ENCODE results near the gene ZBTB26. TPM values are rescaled to one million over a fixed set of nuclear protein-coding genes. Genes with fewer than 3 reads are reported as not detected.
"Not testable (repeated sequence)": the region's sequence is repeated elsewhere in the genome, so short reads cannot be mapped to it uniquely, and the experiment has no call there.

Gene ZBTB26
- total RNA-seq, 4 donors from 2014 or later: 3.2 to 18.2 (median 6.1) TPM

GRCh38 chr9:122923947-122924346, 7.4 kb downstream of the ZBTB26 start:
- Histone ChIP-seq H3K36me3 (peaks cover 0 to 16% (median 0%) of the 10 kb centered on the region in 3 donors), H3K4me1 (no peaks in the 10 kb centered on the region), H3K4me3 (no peak overlapping the region), H3K9me3 (no peaks in the 10 kb centered on the region), H3K27me3 (no peaks in the 10 kb centered on the region), H3K27ac (no peak overlapping the region)
- TF ChIP-seq POLR2A (IDR thresholded peaks at IDR 0.05): no peak
- no peak for TF ChIP-seq CTCF (IDR thresholded peaks at IDR 0.05)
- DNase-seq: no peak

DNA sequence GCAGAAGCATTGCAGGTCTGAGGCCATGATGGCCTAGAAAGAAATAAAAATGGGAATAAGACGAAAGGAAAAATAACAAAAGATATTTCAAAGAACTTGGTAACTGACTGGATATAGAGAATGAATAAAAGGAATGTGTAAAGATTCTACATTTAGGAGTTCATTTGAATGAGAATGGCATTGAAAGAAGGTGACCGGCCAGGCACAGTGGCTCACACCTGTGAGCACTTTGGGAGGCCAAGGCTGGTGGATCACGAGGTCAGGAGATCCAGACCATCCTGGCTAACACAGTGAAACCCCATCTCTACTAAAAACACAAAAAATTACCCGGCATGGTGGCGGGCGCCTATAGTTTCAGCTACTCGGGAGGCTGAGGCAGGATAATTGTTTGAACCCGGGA, 8.6 kb downstream of the ZBTB26 start:
- no peak overlapping the region for H3K27ac ChIP-seq
- no peak overlapping the region for H3K4me3 ChIP-seq
- H3K27me3 ChIP-seq: no peaks in the 10 kb centered on the region
- DNase-seq: no peak
- TF ChIP-seq CTCF (IDR thresholded peaks at IDR 0.05) (no peak), POLR2A (IDR thresholded peaks at IDR 0.05) (no peak)
- no peaks in the 10 kb centered on the region for H3K4me1 ChIP-seq
- H3K36me3 ChIP-seq: peaks cover 0 to 20% (median 0%) of the 10 kb centered on the region in 3 donors
- H3K9me3 ChIP-seq: no peaks in the 10 kb centered on the region

GRCh38 chr9:122918310-122918709, 13.0 kb downstream of the ZBTB26 start:
- DNase-seq: no peak
- H3K27ac ChIP-seq: no peak overlapping the region

GRCh38 chr9:122912964-122913673, 18.2 kb downstream of the ZBTB26 start, which contains the start of gene ZBTB6:
Gene ZBTB6 (minus strand): TSS chr9:122913323. CDS start chr9:122912072, 1,251 bp downstream.
- no peaks in the 10 kb centered on the region for H3K27me3 ChIP-seq
- TF ChIP-seq CTCF (IDR thresholded peaks at IDR 0.05): no peak
- peak; percentile 36 for TF ChIP-seq POLR2A (IDR thresholded peaks at IDR 0.05)
- H3K27ac ChIP-seq: peak within 1 kb of the TSS; percentile 70 to 84 (median 82)
- no peaks in the 10 kb centered on the region for H3K9me3 ChIP-seq
- H3K36me3 ChIP-seq: peaks cover 0 to 23% (median 0%) of the 10 kb centered on the region in 3 donors
- H3K4me1 ChIP-seq: peaks cover 0 to 13% (median 4%) of the 10 kb centered on the region in 4 donors
- peak within 1 kb of the TSS; percentile 51 to 80 (median 63) for H3K4me3 ChIP-seq
- peak; percentile 75 to 87 (median 77) for DNase-seq

More at GRCh38 chr9:122918310-122918709, 13.0 kb downstream of the ZBTB26 start:
- Histone ChIP-seq H3K27me3 (no peaks in the 10 kb centered on the region), H3K9me3 (no peaks in the 10 kb centered on the region), H3K4me3 (no peak overlapping the region), H3K4me1 (peaks cover 0 to 3% (median 0%) of the 10 kb centered on the region in 4 donors), H3K36me3 (peaks cover 0 to 20% (median 0%) of the 10 kb centered on the region in 3 donors)
- TF ChIP-seq CTCF (IDR thresholded peaks at IDR 0.05): no peak
- TF ChIP-seq POLR2A (IDR thresholded peaks at IDR 0.05): no peak

DNA sequence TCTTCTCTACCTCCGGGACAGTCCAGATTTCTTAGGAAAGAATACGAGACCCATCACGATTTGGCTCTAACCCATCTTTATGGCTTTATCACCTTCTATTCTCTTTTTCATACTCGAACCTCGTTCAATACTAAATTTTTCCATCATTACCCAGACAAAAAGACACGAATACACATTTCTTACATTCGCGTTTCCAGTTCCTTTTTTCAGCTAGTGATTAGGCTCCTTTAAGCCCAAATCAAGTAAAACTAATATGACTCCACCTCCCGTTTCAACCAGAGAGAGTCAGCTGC, 18.7 kb downstream of the ZBTB26 start:
- Histone ChIP-seq H3K9me3 (no peaks in the 10 kb centered on the region), H3K27me3 (no peaks in the 10 kb centered on the region), H3K4me1 (peaks cover 0 to 13% (median 4%) of the 10 kb centered on the region in 4 donors), H3K4me3 (peak overlapping the region; percentile 51 to 80 (median 63)), H3K36me3 (peaks cover 0 to 23% (median 0%) of the 10 kb centered on the region in 3 donors), H3K27ac (peak overlapping the region; percentile 70 to 84 (median 82))
- DNase-seq: no peak
- TF ChIP-seq CTCF (IDR thresholded peaks at IDR 0.05) (no peak), POLR2A (IDR thresholded peaks at IDR 0.05) (no peak)

- not testable (repeated sequence) for DNase-seq, H3K4me3 ChIP-seq, H3K9me3 ChIP-seq, H3K27me3 ChIP-seq
- Histone ChIP-seq H3K4me1 (peaks cover 0 to 14% (median 7%) of the 10 kb centered on the region in 4 donors), H3K27ac (peak overlapping the region in 1 of 4 donors; percentile 96), H3K36me3 (peaks cover 0 to 15% (median 0%) of the 10 kb centered on the region in 3 donors)
Observed at GRCh38 chr9:122906122-122906521, 25.2 kb downstream of the ZBTB26 start.

All from Peyer's patch (tissue), 4 donors.